Peyer's patch (tissue), 4 donors: ENCODE measurements around the gene ZNF236. TPM values are rescaled to one million over a fixed set of nuclear protein-coding genes. Genes with fewer than 3 reads are reported as not detected.

Source experiments
- DNase-seq, 3 donors: peaks; one replicate each; pipeline ENCODE4 v3.0.0-alpha.2; 2017 to 2019
- H3K27ac ChIP-seq, 4 donors: fragments of 200-600 bp; sonication (generic); one replicate each; pipeline ENCODE4 v1.5.1; 2016 to 2019
- H3K27me3 ChIP-seq, 2 donors: fragments of 200-600 bp; sonication (generic); one replicate each; pipeline ENCODE4 v1.5.1; 2019
- H3K36me3 ChIP-seq, 3 donors: fragments of 200-600 bp; sonication (generic); one replicate each; pipeline ENCODE4 v1.5.1; 2016 to 2019
- H3K4me1 ChIP-seq, 4 donors: fragments of 200-600 bp; sonication (generic); one replicate each; pipeline ENCODE4 v1.5.1; 2016 to 2019
- H3K4me3 ChIP-seq, 4 donors: fragments of 200-600 bp; sonication (generic); 1 replicate in 3 of 4; 2 replicates in 1 of 4; pipeline ENCODE4 v1.5.1; 2016 to 2019; ENCODE audit warnings: mild to moderate bottlenecking in 1 of 4
- H3K9me3 ChIP-seq, 4 donors: fragments of 200-600 bp; sonication (generic); one replicate each; pipeline ENCODE4 v1.5.1; 2016 to 2019; ENCODE audit warnings: mild to moderate bottlenecking in 1 of 4
- POLR2A ChIP-seq, 2 donors: fragments of 450-650 bp; IDR thresholded peaks; one replicate each; pipeline ENCODE4 v1.5.1; 2017; ENCODE audit warnings: antibody characterized with exemption in 2 of 2, mild to moderate bottlenecking in 2 of 2, moderate library complexity in 2 of 2
- total RNA-seq, 4 donors: library from RNA; depleted of rRNA; stranded (reverse); fragments of >200 nt; gene quantifications; one replicate each; pipeline ENCODE4 v1.1.0, GENCODE V29; 2016
- TF ChIP-seq, protein P1 (sequence below), 6 experiments: fragments of 450-650 bp in 4 of 6; fragments of 200-600 bp in 2 of 6; sonication (generic) in 1 of 6; IDR thresholded peaks; one replicate each; pipeline ENCODE4 v1.5.1; 2017 to 2019; ENCODE audit warnings: antibody characterized with exemption in 6 of 6, mild to moderate bottlenecking in 3 of 6, moderate library complexity in 1 of 6

Gene ZNF236
- total RNA-seq, 4 donors from 2014 or later, result 13.8 to 57.8 (median 27.7) TPM

DNA sequence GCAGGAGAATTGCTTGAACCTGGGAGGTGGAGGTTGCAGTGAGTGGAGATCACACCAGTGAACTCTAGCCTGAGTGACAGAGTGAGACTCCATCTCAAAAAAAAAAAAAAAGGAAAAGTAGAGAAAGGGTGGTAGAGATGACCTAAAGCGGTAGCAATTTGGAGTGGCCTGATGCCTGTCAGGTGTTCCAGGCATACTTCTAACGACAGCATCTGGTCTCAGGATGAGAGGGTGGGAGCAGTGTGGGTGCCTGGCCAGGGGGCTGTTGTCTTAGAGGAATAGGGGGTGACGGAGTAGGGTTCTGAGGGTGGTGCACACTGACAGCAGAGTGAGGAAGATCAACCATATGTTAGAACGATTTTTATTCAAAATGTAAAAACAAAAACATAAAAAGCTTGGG lies 21.8 kb downstream of the ZNF236 start:
- Histone ChIP-seq H3K4me3 (no peak overlapping the region), H3K27ac (no peak overlapping the region), H3K27me3 (no peaks in the 10 kb centered on the region), H3K9me3 (no peaks in the 10 kb centered on the region), H3K4me1 (peaks cover 0 to 3% (median 0%) of the 10 kb centered on the region in 4 donors), H3K36me3 (no peaks in the 10 kb centered on the region)
- DNase-seq, result no peak
- TF ChIP-seq POLR2A (IDR thresholded peaks at IDR 0.05), result no peak
- TF ChIP-seq, protein P1, sequence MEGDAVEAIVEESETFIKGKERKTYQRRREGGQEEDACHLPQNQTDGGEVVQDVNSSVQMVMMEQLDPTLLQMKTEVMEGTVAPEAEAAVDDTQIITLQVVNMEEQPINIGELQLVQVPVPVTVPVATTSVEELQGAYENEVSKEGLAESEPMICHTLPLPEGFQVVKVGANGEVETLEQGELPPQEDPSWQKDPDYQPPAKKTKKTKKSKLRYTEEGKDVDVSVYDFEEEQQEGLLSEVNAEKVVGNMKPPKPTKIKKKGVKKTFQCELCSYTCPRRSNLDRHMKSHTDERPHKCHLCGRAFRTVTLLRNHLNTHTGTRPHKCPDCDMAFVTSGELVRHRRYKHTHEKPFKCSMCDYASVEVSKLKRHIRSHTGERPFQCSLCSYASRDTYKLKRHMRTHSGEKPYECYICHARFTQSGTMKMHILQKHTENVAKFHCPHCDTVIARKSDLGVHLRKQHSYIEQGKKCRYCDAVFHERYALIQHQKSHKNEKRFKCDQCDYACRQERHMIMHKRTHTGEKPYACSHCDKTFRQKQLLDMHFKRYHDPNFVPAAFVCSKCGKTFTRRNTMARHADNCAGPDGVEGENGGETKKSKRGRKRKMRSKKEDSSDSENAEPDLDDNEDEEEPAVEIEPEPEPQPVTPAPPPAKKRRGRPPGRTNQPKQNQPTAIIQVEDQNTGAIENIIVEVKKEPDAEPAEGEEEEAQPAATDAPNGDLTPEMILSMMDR (IDR thresholded peaks at IDR 0.05), result no peak

DNA sequence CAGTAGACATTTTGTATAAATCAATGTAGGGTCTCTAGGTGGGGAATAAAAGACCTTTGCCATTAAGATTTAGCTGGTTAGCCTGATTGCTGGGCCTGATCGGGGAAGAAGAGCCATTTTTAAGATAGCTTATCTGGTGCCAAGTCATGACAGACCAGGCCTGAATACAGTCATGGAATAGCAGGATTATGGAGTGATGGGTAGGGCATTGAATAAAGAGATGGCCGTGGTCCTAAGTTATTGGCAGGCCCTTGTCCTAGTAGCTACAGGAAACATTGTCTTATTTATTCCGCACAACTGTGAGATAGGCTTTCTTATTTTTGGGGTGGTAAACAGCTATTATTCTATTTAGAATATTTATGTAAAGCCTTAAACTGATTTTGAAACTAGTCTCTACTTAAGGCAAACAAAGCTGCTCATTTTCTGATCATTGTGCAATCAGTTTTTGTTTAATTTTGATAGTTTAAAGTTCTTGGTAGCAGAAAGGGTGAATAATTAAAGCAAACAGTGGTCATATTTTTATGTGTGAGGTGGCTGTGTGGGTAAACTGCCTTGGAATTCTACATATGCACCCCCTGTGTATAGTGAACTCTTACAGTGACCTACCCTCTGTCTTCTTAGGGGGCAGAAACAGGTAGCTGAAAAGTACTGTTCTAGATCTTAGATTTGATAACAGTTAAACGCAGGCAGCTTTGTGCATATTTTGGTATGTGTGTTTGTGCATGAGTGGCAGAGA lies 22.6 kb downstream of the ZNF236 start:
- TF ChIP-seq POLR2A (IDR thresholded peaks at IDR 0.05), result no peak
- TF ChIP-seq, protein P1 (IDR thresholded peaks at IDR 0.05), result no peak
- H3K27me3 ChIP-seq, result no peaks in the 10 kb centered on the region
- no peak for DNase-seq
- H3K27ac ChIP-seq, result no peak overlapping the region
- H3K36me3 ChIP-seq, result no peaks in the 10 kb centered on the region
- no peaks in the 10 kb centered on the region for H3K9me3 ChIP-seq
- H3K4me3 ChIP-seq, result no peak overlapping the region
- H3K4me1 ChIP-seq, result no peaks in the 10 kb centered on the region

DNA sequence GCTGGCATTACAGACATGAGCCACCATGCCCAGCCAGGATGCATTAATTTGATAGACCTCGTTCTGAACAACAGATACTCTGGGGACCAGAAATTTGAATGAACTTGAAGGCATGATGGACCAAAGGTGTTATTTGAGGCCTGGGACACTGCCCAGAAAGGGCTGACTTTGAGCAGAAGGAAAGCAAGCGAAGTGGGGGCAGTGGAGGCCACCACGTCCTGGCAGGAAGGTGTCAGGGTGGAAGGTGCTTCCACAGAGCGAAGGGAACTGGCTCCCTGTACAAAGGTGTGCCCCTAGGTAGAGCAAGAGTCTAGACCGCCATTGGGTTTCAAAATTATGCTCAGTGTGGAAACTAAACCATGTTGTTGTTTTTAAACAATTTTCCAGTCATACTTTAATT lies 23.9 kb downstream of the ZNF236 start:
- no peaks in the 10 kb centered on the region for H3K9me3 ChIP-seq
- no peaks in the 10 kb centered on the region for H3K4me1 ChIP-seq
- TF ChIP-seq, protein P1 (IDR thresholded peaks at IDR 0.05), result no peak
- TF ChIP-seq POLR2A (IDR thresholded peaks at IDR 0.05), result no peak
- no peak overlapping the region for H3K4me3 ChIP-seq
- H3K27ac ChIP-seq, result no peak overlapping the region
- DNase-seq, result no peak
- H3K27me3 ChIP-seq, result no peaks in the 10 kb centered on the region
- no peaks in the 10 kb centered on the region for H3K36me3 ChIP-seq

DNA sequence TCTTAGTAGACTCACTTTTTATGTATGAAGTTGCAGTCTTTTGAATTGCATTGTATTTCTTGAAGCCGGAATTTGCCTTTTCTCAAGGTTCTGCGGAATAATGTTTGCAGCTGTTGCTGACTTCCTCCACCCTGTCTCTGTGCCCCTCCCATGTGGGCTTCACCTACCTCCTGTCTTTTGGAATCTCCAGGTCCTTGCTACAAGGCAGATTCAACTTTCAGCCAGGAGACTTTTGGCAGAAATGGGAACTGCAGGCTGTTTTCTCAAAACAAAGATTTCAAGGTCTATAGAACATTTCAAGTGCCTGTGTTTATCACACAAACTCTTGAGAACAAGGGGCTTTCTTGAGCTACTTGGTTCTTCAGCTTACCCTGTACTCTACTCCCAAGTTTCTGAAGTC lies 25.6 kb downstream of the ZNF236 start:
- Histone ChIP-seq H3K27ac (no peak overlapping the region), H3K27me3 (no peaks in the 10 kb centered on the region)
- no peak for TF ChIP-seq POLR2A (IDR thresholded peaks at IDR 0.05)
- TF ChIP-seq, protein P1 (IDR thresholded peaks at IDR 0.05), result peak in 1 of 6 experiments; percentile 5

DNA sequence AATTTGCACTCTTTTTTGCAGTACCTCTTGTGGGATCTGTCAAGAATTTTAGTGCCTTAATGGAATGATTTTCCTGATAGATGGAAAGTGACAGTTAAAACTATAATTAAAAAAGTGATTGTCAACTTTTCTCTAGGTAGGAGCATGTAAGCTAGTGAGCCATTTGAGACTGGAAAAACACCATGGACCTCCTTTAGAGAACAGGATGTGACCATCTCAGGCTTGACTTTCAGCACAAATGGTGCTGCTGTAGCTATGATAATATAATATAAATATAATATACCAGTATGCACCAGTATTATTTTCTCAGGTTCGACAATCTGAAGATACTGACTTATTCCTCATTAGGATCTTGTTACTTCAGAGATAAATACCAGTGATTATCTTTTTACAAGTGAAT lies 27.8 kb downstream of the ZNF236 start:
- Histone ChIP-seq H3K4me1 (no peaks in the 10 kb centered on the region), H3K9me3 (no peaks in the 10 kb centered on the region), H3K27me3 (no peaks in the 10 kb centered on the region), H3K36me3 (peaks cover 0 to 14% (median 0%) of the 10 kb centered on the region in 3 donors), H3K4me3 (no peak overlapping the region), H3K27ac (no peak overlapping the region)
- no peak for DNase-seq
- TF ChIP-seq POLR2A (IDR thresholded peaks at IDR 0.05), result no peak
- TF ChIP-seq, protein P1 (IDR thresholded peaks at IDR 0.05), result no peak

More for the DNA sequence above, 25.6 kb downstream of the ZNF236 start:
- DNase-seq, result no peak
- Histone ChIP-seq H3K4me1 (no peaks in the 10 kb centered on the region), H3K36me3 (peaks cover 0 to 10% (median 0%) of the 10 kb centered on the region in 3 donors), H3K9me3 (no peaks in the 10 kb centered on the region), H3K4me3 (no peak overlapping the region)
